MM.1S (cell line): ENCODE data around the gene COL13A1.

ENCODE experiments used
- DNase-seq: peaks from one replicate; pipeline ENCODE4 v3.0.0-alpha.2; 2015
- H2AFZ ChIP-seq: fragments of 300-600 bp; sonication (generic); 2 replicates; pipeline ENCODE4 v1.6.0; 2016; ENCODE audit warnings: antibody characterized with exemption, low read length
- H3F3A ChIP-seq: fragments of 300-600 bp; sonication (generic); 2 replicates; pipeline ENCODE4 v1.6.1; 2016; ENCODE audit warnings: mild to moderate bottlenecking, antibody characterized with exemption, low read length, moderate library complexity, mixed read lengths; ENCODE audit not compliant: insufficient read depth
- H3K27ac ChIP-seq: fragments of 300-600 bp; sonication (generic); 2 replicates; pipeline ENCODE4 v1.5.1; 2016; ENCODE audit warnings: mild to moderate bottlenecking, low read length
- H3K27me3 ChIP-seq: fragments of 300-600 bp; sonication (generic); replicated peaks from 2 replicates; pipeline ENCODE4 v1.6.0; 2016; ENCODE audit warnings: low read length; ENCODE audit not compliant: insufficient read depth
- H3K36me3 ChIP-seq: fragments of 300-600 bp; sonication (generic); replicated peaks from 2 replicates; pipeline ENCODE4 v1.6.1; 2016; ENCODE audit warnings: mild to moderate bottlenecking, low read length, mixed read lengths; ENCODE audit not compliant: insufficient read depth
- H3K4me1 ChIP-seq: fragments of 300-600 bp; sonication (generic); 2 replicates; pipeline ENCODE4 v1.6.1; 2016; ENCODE audit warnings: low read length, mixed read lengths
- H3K4me2 ChIP-seq: fragments of 300-600 bp; sonication (generic); 2 replicates; pipeline ENCODE4 v1.6.0; 2016; ENCODE audit warnings: low read depth, low read length
- H3K4me3 ChIP-seq: fragments of 300-600 bp; sonication (generic); 2 replicates; pipeline ENCODE4 v1.5.1; 2016; ENCODE audit warnings: low read length, mixed read lengths
- H3K79me2 ChIP-seq: fragments of 300-600 bp; sonication (generic); 2 replicates; pipeline ENCODE4 v1.6.1; 2016; ENCODE audit warnings: mixed run types, low read length, mixed read lengths
- H3K9ac ChIP-seq: fragments of 300-600 bp; sonication (generic); 2 replicates; pipeline ENCODE4 v1.6.1; 2016; ENCODE audit warnings: low read length, mixed read lengths
- H3K9me2 ChIP-seq: fragments of 300-600 bp; sonication (generic); replicated peaks from 2 replicates; pipeline ENCODE4 v1.6.1; 2016; ENCODE audit warnings: mild to moderate bottlenecking, low read length, mixed read lengths; ENCODE audit not compliant: insufficient read depth
- H3K9me3 ChIP-seq: fragments of 300-600 bp; sonication (generic); replicated peaks from 2 replicates; pipeline ENCODE4 v1.6.1; 2016; ENCODE audit warnings: mild to moderate bottlenecking, low read length, mixed read lengths; ENCODE audit not compliant: insufficient read depth
- H4K20me1 ChIP-seq: fragments of 300-600 bp; sonication (generic); 2 replicates; pipeline ENCODE4 v1.6.1; 2016; ENCODE audit warnings: mild to moderate bottlenecking, low read length, moderate library complexity, mixed read lengths; ENCODE audit not compliant: insufficient read depth
- EZH2 ChIP-seq: fragments of 300-600 bp; sonication (generic); optimal IDR thresholded peaks from 2 replicates; pipeline ENCODE3; 2017; ENCODE audit warnings: low read depth, mild to moderate bottlenecking, antibody characterized with exemption, low read length, mixed read lengths
- EZH2phosphoT487 ChIP-seq: fragments of 300-600 bp; sonication (generic); IDR thresholded peaks from 2 replicates; pipeline ENCODE4 v1.6.1; 2018; ENCODE audit warnings: antibody characterized with exemption, low read length
- TF ChIP-seq, protein P1 (sequence below): fragments of 300-600 bp; sonication (generic); IDR thresholded peaks from 2 replicates; pipeline ENCODE4 v1.5.1; 2016; ENCODE audit warnings: antibody characterized with exemption, low read length, mixed read lengths

COL13A1 gene

DNA sequence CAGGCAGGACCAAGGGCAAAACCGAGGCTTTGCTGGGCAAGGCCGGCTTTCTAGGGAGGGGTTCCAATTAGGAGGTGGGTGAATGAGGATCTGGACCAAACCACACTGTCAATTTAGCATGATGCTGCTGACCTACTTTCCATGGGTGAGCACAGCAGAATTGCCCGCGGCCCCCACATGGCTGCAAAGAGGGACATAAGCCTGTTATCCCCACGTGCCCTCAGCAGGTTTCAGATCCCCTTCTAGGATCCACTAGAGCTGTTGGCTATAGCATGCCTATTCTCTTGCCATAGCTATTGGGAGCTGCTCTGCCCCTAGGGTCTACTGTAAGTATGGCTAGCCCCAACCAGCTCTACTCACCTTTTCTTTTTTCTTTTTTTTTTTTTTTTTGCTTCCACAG is 102.8 kb downstream of the COL13A1 start:
- no peaks in the 10 kb centered on the region for H3F3A ChIP-seq
- H3K4me2 ChIP-seq = no peak overlapping the region
- TF ChIP-seq EZH2phosphoT487 = no peak
- TF ChIP-seq, protein P1, sequence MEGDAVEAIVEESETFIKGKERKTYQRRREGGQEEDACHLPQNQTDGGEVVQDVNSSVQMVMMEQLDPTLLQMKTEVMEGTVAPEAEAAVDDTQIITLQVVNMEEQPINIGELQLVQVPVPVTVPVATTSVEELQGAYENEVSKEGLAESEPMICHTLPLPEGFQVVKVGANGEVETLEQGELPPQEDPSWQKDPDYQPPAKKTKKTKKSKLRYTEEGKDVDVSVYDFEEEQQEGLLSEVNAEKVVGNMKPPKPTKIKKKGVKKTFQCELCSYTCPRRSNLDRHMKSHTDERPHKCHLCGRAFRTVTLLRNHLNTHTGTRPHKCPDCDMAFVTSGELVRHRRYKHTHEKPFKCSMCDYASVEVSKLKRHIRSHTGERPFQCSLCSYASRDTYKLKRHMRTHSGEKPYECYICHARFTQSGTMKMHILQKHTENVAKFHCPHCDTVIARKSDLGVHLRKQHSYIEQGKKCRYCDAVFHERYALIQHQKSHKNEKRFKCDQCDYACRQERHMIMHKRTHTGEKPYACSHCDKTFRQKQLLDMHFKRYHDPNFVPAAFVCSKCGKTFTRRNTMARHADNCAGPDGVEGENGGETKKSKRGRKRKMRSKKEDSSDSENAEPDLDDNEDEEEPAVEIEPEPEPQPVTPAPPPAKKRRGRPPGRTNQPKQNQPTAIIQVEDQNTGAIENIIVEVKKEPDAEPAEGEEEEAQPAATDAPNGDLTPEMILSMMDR = no peak
- no peak for TF ChIP-seq EZH2
- H3K4me1 ChIP-seq = no peaks in the 10 kb centered on the region
- no peaks in the 10 kb centered on the region for H3K36me3 ChIP-seq
- H3K9me3 ChIP-seq = no peaks in the 10 kb centered on the region
- DNase-seq = no peak
- H3K9me2 ChIP-seq = no peaks in the 10 kb centered on the region
- H3K9ac ChIP-seq = no peak overlapping the region
- peaks cover 22% of the 10 kb centered on the region for H3K27me3 ChIP-seq
- no peak overlapping the region for H2AFZ ChIP-seq
- H3K27ac ChIP-seq = no peak overlapping the region
- H3K4me3 ChIP-seq = no peak overlapping the region
- no peaks in the 10 kb centered on the region for H4K20me1 ChIP-seq
- H3K79me2 ChIP-seq = no peaks in the 10 kb centered on the region

DNA sequence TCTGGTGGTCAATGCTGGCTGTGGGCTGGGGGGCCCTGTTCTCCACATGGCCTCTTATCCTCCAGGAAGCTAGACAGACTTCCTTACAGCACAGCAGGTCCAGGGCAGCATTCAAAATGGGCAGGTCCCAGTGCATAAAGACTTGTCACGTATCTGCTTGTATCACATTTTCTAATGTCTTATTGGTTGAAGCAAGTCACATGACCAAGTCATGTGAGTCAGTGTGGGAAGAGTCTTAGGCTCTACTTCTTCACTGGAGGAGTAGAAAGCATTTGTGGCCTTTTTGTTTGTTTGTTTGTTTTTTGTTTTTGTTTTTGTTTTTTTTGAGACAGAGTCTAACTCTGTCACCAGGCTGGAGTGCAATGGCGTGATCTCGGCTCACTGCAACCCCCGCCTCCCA is 104.7 kb downstream of the COL13A1 start:
- Histone ChIP-seq H3K9ac (no peak overlapping the region), H3K79me2 (no peaks in the 10 kb centered on the region), H2AFZ (no peak overlapping the region), H3K4me2 (no peak overlapping the region), H3K9me2 (no peaks in the 10 kb centered on the region), H3K36me3 (no peaks in the 10 kb centered on the region), H3K27me3 (peaks cover 27% of the 10 kb centered on the region), H3F3A (no peaks in the 10 kb centered on the region), H3K9me3 (no peaks in the 10 kb centered on the region), H3K4me1 (no peaks in the 10 kb centered on the region), H3K4me3 (no peak overlapping the region), H4K20me1 (no peaks in the 10 kb centered on the region), H3K27ac (no peak overlapping the region)
- TF ChIP-seq EZH2phosphoT487 (no peak), EZH2 (no peak)
- TF ChIP-seq, protein P1 = no peak
- no peak for DNase-seq

DNA sequence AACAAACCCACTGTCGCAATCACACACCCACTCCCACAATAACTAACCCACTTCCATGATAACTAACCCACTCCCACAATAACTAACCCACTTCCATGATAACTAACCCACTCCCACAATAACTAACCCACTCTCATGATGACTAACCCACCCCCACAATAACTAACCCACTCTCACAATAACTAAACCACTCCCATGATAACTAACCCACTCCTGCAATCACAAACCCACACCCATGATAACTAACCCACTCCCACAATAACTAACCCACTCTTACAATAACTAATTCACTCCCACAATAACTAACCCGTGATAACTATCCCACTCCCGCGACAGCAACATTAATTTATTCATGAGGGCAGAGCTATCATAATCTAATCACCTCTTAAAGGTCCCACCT is 105.8 kb downstream of the COL13A1 start:
- H3K9me3 ChIP-seq = no peaks in the 10 kb centered on the region

More for the DNA sequence above, 105.8 kb downstream of the COL13A1 start:
- Histone ChIP-seq H3F3A (no peaks in the 10 kb centered on the region), H3K79me2 (no peaks in the 10 kb centered on the region), H3K4me3 (no peak overlapping the region), H3K27me3 (peaks cover 36% of the 10 kb centered on the region), H4K20me1 (no peaks in the 10 kb centered on the region), H2AFZ (no peak overlapping the region), H3K9ac (no peak overlapping the region), H3K4me1 (no peaks in the 10 kb centered on the region), H3K27ac (no peak overlapping the region), H3K4me2 (no peak overlapping the region), H3K36me3 (no peaks in the 10 kb centered on the region), H3K9me2 (no peaks in the 10 kb centered on the region)
- TF ChIP-seq, protein P1 = no peak
- no peak for TF ChIP-seq EZH2phosphoT487
- no peak for TF ChIP-seq EZH2
- DNase-seq = no peak
